Keratinocyte (primary cell): Measurements from ENCODE around the gene DIDO1. TPM values are rescaled to one million over a fixed set of nuclear protein-coding genes. Genes with fewer than 3 reads are reported as not detected.

ENCODE experiments used
- DNase-seq: peaks from one replicate; pipeline ENCODE4 v3.0.0-alpha.2; 2011; ENCODE audit warnings: low read depth, missing footprints, low spot score
- FAIRE-seq: peaks from 2 replicates; lab custom pipeline; 2011; peaks lifted over from hg19 to GRCh38; lab: Jason Lieb, UNC
- H2AFZ ChIP-seq: 2 replicates; pipeline ENCODE4 v1.6.0; 2012; ENCODE audit warnings: low read length, control low read depth, inconsistent platforms; ENCODE audit not compliant: control insufficient read depth
- H3K27ac ChIP-seq: 2 replicates; pipeline ENCODE4 v1.5.1; 2011; ENCODE audit warnings: low read length; ENCODE audit not compliant: control insufficient read depth, insufficient read depth
- H3K27me3 ChIP-seq: 3 replicates; pipeline ENCODE4 v1.6.0; 2011; ENCODE audit warnings: low read length; ENCODE audit not compliant: control insufficient read depth, insufficient read depth; ENCODE audit errors: extremely low read depth
- H3K36me3 ChIP-seq, 2 experiments: 2 replicates in 1 of 2; 3 replicates in 1 of 2; pipeline ENCODE4 v1.5.1; 2011; ENCODE audit warnings: low read length in 2 of 2, mild to moderate bottlenecking in 1 of 2; ENCODE audit not compliant: control insufficient read depth in 2 of 2, insufficient read depth in 2 of 2; ENCODE audit errors: extremely low read depth in 1 of 2
- H3K4me1 ChIP-seq: 3 replicates; pipeline ENCODE4 v1.5.1; 2011; ENCODE audit warnings: low read length; ENCODE audit not compliant: control insufficient read depth, insufficient read depth; ENCODE audit errors: extremely low read depth
- H3K4me2 ChIP-seq: 3 replicates; pipeline ENCODE4 v1.6.0; 2011; ENCODE audit warnings: low read depth, low read length; ENCODE audit not compliant: control insufficient read depth, insufficient read depth; ENCODE audit errors: extremely low read depth
- H3K4me3 ChIP-seq, 3 experiments: fragments of 200-600 bp in 1 of 3; sonication (generic) in 1 of 3; 2 replicates in 2 of 3; 3 replicates in 1 of 3; pipeline ENCODE4 v1.5.1; 2011 to 2016; ENCODE audit warnings: low read length in 3 of 3, mild to moderate bottlenecking in 3 of 3, control low read depth in 2 of 3, inconsistent platforms in 1 of 3, low read depth in 1 of 3, mixed read lengths in 1 of 3, mixed run types in 1 of 3, moderate library complexity in 1 of 3; ENCODE audit not compliant: control insufficient read depth in 2 of 3, insufficient read depth in 2 of 3; ENCODE audit errors: extremely low read depth in 1 of 3
- H3K79me2 ChIP-seq: 2 replicates; pipeline ENCODE4 v1.6.0; 2012; ENCODE audit warnings: low read length; ENCODE audit not compliant: control insufficient read depth, insufficient read depth
- H3K9ac ChIP-seq: 3 replicates; pipeline ENCODE4 v1.6.0; 2011; ENCODE audit warnings: low read length; ENCODE audit not compliant: control insufficient read depth, insufficient read depth; ENCODE audit errors: extremely low read depth
- H3K9me1 ChIP-seq: 3 replicates; pipeline ENCODE4 v1.6.0; 2011; ENCODE audit warnings: low read length; ENCODE audit not compliant: control insufficient read depth, insufficient read depth; ENCODE audit errors: extremely low read depth
- H3K9me3 ChIP-seq: 2 replicates; pipeline ENCODE4 v1.5.1; 2012; ENCODE audit warnings: low read depth, low read length; ENCODE audit not compliant: control insufficient read depth
- H4K20me1 ChIP-seq: 3 replicates; pipeline ENCODE4 v1.6.0; 2011; ENCODE audit warnings: low read length; ENCODE audit not compliant: control insufficient read depth, insufficient read depth; ENCODE audit errors: extremely low read depth
- CTCF ChIP-seq, 3 experiments: IDR thresholded peaks in 1 of 3; conservative IDR thresholded peaks in 1 of 3; optimal IDR thresholded peaks in 1 of 3; 2 replicates in 2 of 3; 3 replicates in 1 of 3; pipeline versions ENCODE3 to v1.5.1; 2011; ENCODE audit warnings: low read length in 3 of 3, mild to moderate bottlenecking in 3 of 3, moderate library complexity in 2 of 3, control low read depth in 1 of 3, inconsistent platforms in 1 of 3; ENCODE audit not compliant: insufficient read depth in 2 of 3; ENCODE audit errors: extremely low read depth in 1 of 3
- EZH2 ChIP-seq: IDR thresholded peaks from one replicate; pipeline ENCODE4 v1.6.1; 2012; ENCODE audit warnings: inconsistent platforms, mild to moderate bottlenecking, low read length, moderate library complexity
- dilution Hi-C: fragments of 300-500 bp; cut with MboI; formaldehyde crosslinking; loops from one replicate; pipeline ENCODE4 v1.7.0; 2020; ENCODE audit warnings: low sequenced_read_pairs; ENCODE audit not compliant: extremely low pct_ligation_motif_present
- polyA plus RNA-seq, 5 experiments: library from polyadenylated mRNA; depleted of rRNA in 3 of 5; stranded (reverse) in 3 of 5; stranded (forward) in 1 of 5; unstranded in 1 of 5; fragments of >200 nt; gene quantifications; 1 replicate in 1 of 5; 2 replicates in 3 of 5; 3 replicates in 1 of 5; pipeline versions ENCODE4 v1.2.1 to v1.2.3, GENCODE V29; 2011 to 2012; ENCODE audit warnings: missing spikeins in 2 of 5, low read depth in 1 of 5, low replicate concordance in 1 of 5

The DIDO1 gene
- polyA plus RNA-seq, 1 donor (not counting 4 experiments of a cell fraction or from before 2014, with no cell fraction given): 14.2 TPM

GRCh38 chr20:62959998-62960436, 33.7 kb upstream of the DIDO1 start:
- no peaks in the 10 kb centered on the region for H3K9me3 ChIP-seq
- dilution Hi-C loops: no loop called here
- TF ChIP-seq CTCF (optimal IDR thresholded peaks at IDR 0.05 in 1 of 3, IDR thresholded peaks at IDR 0.05 in 1 of 3, conservative IDR thresholded peaks at IDR 0.05 in 1 of 3; ENCODE audit: extremely low read depth in 1 of 3, insufficient read depth in 2 of 3, low read length in 3 of 3) (no peak), EZH2 (no peak)
- no peak for DNase-seq
- no peaks in the 10 kb centered on the region for H3K9me1 ChIP-seq
- no peak for FAIRE-seq
- no peak overlapping the region for H3K27ac ChIP-seq
- no peak overlapping the region for H3K9ac ChIP-seq
- H4K20me1 ChIP-seq: peaks cover 5% of the 10 kb centered on the region
- peaks cover 43% of the 10 kb centered on the region for H3K27me3 ChIP-seq
- H2AFZ ChIP-seq: no peak overlapping the region
- H3K36me3 ChIP-seq: no peaks in the 10 kb centered on the region
- no peak overlapping the region for H3K4me3 ChIP-seq
- H3K79me2 ChIP-seq: no peaks in the 10 kb centered on the region
- H3K4me1 ChIP-seq: peaks cover 3% of the 10 kb centered on the region
- H3K4me2 ChIP-seq: no peak overlapping the region

- no peaks in the 10 kb centered on the region for H3K79me2 ChIP-seq
- H3K4me1 ChIP-seq: no peaks in the 10 kb centered on the region
- DNase-seq (no peak), FAIRE-seq (no peak)
- H3K4me3 ChIP-seq: no peak overlapping the region
- H3K4me2 ChIP-seq: no peak overlapping the region
- no peaks in the 10 kb centered on the region for H3K9me1 ChIP-seq
- dilution Hi-C loops: no loop called here
- no peak overlapping the region for H3K27ac ChIP-seq
- H4K20me1 ChIP-seq: peaks cover 2% of the 10 kb centered on the region
- H3K9ac ChIP-seq: no peak overlapping the region
- H3K27me3 ChIP-seq: peaks cover 36% of the 10 kb centered on the region
- TF ChIP-seq EZH2: no peak
- TF ChIP-seq CTCF (optimal IDR thresholded peaks at IDR 0.05 in 1 of 3, IDR thresholded peaks at IDR 0.05 in 1 of 3, conservative IDR thresholded peaks at IDR 0.05 in 1 of 3; ENCODE audit: extremely low read depth in 1 of 3, insufficient read depth in 2 of 3, low read length in 3 of 3): no peak
- H3K9me3 ChIP-seq: no peaks in the 10 kb centered on the region
- no peaks in the 10 kb centered on the region for H3K36me3 ChIP-seq
- H2AFZ ChIP-seq: no peak overlapping the region
These were observed 33.0 kb upstream of the DIDO1 start for GRCh38 chr20:62959101-62959971.
